GM12864 (cell line): ENCODE results near the gene DBH.

ENCODE experiments used
- DNase-seq: peaks from one replicate; pipeline ENCODE4 v3.0.0-alpha.2; 2011; ENCODE audit warnings: low read depth
- H3K4me3 ChIP-seq: 2 replicates; pipeline ENCODE4 v1.5.1; 2011; ENCODE audit warnings: mild to moderate bottlenecking, low read depth, low read length, control low read depth
- TF ChIP-seq, protein P1 (sequence below): IDR thresholded peaks from 2 replicates; pipeline ENCODE4 v1.5.1; 2011; ENCODE audit warnings: low read depth, mild to moderate bottlenecking, moderate library complexity, low read length, control low read depth, inconsistent platforms; ENCODE audit errors: missing control alignments

Gene DBH

GRCh38 chr9:133679466-133680061, 43.4 kb downstream of the DBH start:
- TF ChIP-seq, protein P1, sequence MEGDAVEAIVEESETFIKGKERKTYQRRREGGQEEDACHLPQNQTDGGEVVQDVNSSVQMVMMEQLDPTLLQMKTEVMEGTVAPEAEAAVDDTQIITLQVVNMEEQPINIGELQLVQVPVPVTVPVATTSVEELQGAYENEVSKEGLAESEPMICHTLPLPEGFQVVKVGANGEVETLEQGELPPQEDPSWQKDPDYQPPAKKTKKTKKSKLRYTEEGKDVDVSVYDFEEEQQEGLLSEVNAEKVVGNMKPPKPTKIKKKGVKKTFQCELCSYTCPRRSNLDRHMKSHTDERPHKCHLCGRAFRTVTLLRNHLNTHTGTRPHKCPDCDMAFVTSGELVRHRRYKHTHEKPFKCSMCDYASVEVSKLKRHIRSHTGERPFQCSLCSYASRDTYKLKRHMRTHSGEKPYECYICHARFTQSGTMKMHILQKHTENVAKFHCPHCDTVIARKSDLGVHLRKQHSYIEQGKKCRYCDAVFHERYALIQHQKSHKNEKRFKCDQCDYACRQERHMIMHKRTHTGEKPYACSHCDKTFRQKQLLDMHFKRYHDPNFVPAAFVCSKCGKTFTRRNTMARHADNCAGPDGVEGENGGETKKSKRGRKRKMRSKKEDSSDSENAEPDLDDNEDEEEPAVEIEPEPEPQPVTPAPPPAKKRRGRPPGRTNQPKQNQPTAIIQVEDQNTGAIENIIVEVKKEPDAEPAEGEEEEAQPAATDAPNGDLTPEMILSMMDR = no peak
- H3K4me3 ChIP-seq = no peak overlapping the region
- DNase-seq = no peak

- no peak overlapping the region for H3K4me3 ChIP-seq
- no peak for DNase-seq
- TF ChIP-seq, protein P1 = no peak
These were observed 44.2 kb downstream of the DBH start for GRCh38 chr9:133680250-133680975.

- no peak overlapping the region for H3K4me3 ChIP-seq
- TF ChIP-seq, protein P1 = no peak
- no peak for DNase-seq
These were observed 45.0 kb downstream of the DBH start for GRCh38 chr9:133680976-133681657.

GRCh38 chr9:133681658-133682306, 45.6 kb downstream of the DBH start:
- TF ChIP-seq, protein P1 = no peak
- H3K4me3 ChIP-seq = no peak overlapping the region
- no peak for DNase-seq

GRCh38 chr9:133682818-133683585, 46.8 kb downstream of the DBH start:
- no peak overlapping the region for H3K4me3 ChIP-seq
- DNase-seq = no peak
- TF ChIP-seq, protein P1 = no peak

- no peak overlapping the region for H3K4me3 ChIP-seq
- DNase-seq = no peak
- TF ChIP-seq, protein P1 = no peak
These were observed 47.5 kb downstream of the DBH start for GRCh38 chr9:133683586-133684120.
